GM19467 (cell line): Measurements from ENCODE around the gene GID8.

Experiments
- ATAC-seq: cut with Tn5 transposase; IDR thresholded peaks from one replicate; pipeline ENCODE4 v1.9.1; 2021; ENCODE audit warnings: mild to moderate bottlenecking, moderate library complexity; ENCODE audit not compliant: unreplicated experiment

The GID8 gene

DNA sequence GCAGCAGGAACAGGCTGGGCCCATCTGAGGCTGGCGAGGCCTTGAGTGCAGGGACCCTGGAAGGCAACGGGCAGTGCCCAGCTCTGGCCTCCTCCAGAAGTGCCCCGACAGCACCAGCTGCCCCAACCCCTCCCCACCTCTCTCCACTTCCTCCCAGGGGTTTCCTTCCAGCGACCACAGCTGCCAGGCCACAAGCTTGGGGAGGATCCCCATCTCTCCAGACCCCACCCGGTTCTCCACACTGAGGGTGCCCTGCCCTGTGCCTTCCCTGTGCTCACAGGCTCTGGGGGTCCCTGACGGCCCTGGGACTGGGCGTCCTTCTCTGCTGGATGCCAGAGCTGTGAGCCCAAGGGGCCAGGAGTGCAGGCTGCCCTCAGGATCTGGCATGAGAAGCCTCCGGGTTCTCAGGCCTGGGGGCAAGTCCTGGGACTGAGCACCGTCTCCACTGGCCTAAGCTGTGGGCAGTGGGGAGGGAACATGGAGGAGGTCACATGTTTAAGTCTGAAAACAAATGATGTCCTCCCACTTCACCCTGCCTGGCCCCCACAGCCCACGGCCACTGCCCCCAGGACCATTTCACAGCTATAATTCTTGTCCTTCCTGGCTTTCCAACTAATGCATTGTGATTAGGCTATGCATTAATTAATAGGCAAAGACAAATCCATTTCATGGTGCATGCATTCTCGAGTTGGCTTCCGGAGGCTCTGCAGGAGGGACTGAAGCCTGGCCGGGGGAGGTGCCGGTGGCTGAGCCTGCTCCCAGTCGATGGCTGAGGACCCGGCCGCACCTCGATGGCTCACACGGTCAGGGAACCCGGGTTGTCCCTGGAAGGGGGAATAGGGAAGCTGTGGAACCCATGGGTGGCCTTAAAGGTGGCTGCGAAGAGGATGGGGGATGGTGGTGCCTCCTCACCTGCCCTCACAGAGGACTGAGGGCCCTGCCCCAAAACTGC, 44.5 kb downstream of the GID8 start:
- no peak for ATAC-seq

DNA sequence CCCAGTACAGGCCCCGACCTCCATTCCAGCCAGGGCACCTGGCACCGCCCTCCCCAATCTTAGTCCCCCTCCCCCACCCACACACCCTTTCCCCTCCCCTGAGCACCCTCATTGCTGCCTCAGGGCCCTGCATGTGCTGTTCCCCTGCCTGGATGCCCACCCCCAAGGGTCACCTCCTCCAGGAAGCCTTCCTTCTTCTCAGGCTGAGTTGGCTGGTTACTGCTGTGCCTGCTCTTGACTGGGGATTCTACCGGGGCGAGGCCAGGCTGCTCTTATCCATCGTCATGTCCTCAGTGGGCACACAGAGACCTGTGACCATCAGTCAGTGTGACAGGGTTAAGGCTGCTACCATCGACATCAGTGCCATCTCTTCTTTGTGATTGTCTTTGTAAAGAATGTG, 45.3 kb downstream of the GID8 start:
- ATAC-seq = no peak

DNA sequence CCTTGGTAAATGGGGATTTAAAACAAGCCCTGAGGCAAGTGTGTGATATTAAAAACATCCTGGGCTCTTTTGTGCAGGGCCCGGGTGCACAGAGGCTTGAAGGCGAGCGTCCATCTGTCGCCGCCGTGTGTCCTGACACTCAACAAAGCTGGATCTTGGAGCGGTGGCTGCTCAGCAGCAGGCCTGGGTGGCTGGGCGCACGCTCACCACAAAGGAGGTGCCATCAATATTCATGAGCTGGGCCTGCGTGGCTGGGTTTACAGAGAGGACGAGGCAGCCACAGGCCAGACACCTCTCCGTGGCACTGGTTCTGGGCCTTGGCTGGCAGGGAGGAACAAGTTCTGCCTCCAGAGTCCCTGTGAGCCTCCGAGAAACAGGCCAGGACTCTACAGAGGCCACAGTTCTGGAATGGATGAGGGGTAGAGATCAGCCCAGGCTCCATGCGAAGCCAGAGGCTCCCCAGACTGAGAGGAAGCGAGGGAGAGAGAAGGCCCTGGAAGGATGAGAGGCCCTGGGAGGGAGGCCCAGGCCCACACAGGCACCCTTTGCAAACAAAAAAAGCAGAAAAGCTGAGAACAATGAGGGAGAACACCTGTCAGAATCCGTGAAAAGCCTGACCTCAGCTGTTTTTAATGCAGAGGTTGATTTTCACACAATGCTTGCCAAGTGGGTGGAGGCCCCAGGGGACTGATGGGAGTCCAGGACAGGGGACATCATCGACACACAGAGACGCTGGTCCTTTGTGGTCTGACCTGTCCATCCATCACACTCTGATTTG, 46.9 kb downstream of the GID8 start:
- ATAC-seq = no peak

DNA sequence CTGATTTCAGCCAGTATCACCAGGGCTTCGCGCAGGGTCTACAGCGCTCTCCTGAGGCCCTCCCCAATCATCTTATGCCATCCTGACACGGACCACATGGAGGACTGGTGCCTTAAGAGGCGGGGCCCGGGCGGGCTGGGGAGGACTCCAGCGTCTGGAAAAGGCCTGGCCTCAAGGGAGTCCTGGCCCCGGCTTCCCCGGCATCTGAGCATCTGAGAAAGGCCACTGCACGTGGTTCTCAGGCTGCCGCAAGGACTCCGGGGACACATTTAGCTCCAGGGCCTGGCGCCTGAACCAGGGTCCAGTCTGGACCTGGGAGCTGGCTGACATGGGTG, 47.5 kb downstream of the GID8 start:
- ATAC-seq = no peak

DNA sequence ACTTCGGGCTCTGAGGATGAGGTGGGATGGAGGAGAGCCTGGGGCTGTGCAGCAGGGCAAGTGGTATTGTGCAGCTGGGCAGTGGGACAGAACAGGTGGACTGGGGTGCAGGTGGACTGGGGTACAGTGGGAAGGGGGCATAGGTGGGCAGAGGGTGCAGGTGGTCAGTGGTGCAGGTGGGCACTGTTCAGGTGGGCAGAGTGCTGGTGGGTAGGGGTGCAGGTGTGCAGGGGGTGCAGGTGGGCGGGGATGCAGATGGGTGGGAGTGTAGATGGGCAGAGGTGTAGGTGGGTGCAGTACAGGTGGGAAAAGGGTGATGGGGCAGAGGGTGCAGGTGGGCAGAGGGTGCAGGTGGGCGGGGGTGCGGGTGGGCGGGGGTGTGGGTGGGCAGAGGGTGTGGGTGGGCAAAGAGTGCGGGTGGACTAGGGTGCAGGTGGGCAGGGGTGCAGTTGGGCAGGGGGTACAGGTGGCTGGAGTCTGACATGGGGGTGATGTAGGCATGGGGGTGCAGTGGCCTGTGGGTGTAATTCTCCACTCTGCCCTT, 48.4 kb downstream of the GID8 start:
- ATAC-seq = no peak

DNA sequence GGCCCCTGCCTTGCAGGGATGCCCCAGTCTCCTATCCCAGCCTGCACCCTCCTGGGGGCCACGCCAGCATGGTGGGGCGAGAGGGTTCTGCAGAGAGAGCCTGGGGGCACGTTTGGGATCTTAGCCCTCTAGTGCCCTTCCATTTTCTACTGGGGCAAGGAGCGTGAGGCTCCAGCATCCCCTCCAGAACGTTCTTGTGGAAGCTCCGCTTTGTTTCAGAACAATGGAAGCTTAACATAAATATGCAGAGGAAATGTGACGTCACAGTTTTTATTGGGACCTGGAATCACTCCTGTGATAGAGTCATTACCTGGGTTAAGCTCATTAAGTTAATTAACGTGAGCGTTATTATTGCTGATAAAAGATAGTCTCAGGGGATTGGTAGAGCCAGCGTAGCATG, 49.2 kb downstream of the GID8 start:
- no peak for ATAC-seq

DNA sequence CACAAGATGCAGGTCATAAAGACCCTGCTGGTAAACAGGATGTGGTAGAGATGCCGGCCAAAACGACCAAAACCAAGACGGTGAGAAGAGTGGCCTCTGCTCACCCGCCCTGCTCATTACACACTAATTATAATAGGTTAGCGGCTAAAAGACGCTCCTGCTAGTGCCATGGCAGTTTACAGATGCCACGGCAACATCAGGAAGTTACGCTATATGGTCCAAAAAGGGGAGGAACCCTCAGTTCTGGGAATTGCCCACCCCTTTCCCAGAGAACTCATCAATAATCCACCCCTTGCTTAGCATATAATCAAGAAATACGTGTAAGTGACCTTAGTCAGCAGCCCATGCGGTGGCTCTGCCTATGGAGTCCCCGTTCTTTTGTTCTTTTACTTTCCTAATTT, 51.3 kb downstream of the GID8 start:
- ATAC-seq = no peak

DNA sequence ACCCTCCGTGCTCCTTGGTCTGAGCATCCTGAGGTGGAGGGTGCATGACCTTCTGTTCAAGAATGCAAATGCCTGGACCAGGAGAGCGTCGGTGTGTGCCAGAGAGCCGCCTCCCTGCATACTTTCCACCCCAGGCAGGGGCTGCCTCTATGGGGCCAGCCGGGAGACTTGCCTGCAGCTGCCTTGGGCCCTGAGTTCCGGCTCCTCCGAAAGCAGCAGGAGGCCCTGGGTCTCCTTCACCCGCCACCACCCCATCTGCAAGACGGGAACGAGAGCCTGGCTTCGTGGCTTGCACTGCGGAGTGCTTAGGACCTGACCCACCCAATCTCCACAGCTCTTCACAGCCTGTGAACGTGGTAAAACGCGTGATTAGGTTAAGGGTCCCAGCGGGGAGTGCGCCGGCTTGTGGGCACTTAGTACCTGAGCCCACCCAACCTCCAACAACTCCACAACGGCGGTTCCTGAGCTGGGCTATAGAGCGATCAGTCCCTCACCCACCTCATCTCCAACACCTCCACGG, 52.4 kb downstream of the GID8 start:
- no peak for ATAC-seq

DNA sequence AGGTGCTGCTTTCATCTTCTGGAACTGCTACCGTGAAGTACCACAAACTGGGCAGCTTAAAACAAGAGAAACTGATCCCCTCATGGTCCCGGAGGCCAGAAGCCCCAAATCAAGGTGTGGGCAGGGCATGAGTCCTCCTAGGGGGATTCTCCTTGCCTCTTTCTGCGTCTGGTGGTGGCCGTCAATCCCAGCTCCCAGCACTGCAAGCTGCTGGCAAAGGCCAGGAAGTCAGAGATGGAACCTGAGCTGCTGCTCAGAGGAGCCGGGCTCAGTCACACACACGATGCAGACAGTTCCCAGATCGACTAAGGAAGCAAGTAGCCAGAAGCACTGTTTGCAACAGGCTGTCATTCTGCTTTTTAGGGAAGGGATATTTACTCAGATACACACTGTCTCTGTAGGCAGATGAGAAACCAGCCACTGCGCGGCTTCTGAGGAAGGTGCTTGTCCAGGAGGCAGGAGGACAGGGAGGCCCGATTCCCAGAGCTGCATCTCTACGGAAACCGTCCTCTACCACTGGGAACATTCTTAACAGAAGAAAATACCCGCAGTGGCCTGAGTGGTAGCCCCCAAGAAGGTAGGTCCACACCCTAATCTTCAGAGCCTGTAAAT, 53.4 kb downstream of the GID8 start:
- ATAC-seq = no peak

DNA sequence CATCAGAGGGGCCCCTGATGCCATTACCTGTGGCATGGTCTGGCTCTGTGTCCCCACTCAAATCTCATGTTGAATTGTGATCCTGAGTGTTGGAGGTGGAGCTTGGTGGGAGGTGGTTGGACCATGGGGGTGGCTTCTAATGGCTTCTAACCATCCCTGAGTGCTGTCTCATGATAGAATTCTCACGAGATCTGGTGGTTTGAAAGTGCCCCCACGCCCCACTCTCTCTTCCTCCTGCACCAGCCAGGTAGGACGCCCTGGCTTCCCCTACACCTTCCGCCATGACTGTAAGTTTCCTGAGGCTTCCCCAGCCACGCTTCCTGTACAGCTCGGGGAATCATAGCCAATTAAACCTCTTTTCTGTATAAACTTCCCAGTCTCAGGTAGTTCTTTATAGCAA, 53.9 kb downstream of the GID8 start:
- no peak for ATAC-seq

DNA sequence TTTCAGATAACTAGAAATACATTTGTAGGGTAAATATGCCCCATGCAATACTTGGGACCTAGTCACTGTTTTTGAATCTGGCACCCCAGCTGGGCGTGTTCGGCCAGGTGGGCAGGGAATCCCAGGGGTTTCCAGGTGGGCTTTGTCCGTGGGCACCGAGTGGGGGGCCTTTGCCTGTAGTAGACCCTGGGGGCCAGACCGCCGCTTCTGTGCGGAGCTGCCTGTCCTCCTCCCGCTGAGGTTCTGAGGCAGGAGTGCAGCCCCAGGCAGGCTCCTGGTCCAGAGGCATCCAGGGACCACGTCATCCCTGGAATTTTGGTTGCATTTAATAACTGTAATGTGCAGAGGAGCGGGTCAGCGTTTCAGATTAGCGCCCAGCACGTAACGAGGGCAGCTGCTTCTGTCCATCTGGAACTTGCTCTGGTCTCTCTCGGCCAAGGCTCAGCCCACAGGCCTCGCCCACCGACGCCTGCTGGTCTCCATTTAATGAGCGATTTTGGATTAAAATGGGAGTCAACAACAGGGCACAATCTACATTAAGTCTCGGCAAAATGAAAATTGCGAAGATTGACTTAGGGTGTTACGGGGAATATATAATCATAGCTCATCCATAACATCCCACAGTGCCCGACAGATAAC, 56.0 kb downstream of the GID8 start:
- ATAC-seq = no peak

DNA sequence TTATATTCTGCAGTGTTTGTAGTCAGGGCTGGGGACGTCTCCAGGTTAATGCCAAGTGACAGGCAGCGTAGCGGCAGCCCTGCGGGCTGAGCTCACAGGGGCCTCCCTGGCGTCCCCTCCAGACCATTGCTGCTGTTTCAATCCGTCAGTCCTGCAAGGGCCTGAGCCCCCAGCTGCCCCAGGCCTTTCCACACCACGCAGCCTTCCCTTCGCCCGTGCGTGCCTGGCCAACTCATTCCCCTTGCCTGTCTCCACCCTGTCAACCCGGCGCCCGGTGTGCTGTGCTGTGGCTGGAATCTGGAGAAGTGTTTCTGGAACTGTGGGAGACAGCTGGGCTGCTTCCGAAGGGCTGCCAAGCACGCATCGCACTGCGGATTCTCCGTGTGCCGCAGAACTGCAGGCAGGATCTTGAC, 56.9 kb downstream of the GID8 start:
- ATAC-seq = no peak

DNA sequence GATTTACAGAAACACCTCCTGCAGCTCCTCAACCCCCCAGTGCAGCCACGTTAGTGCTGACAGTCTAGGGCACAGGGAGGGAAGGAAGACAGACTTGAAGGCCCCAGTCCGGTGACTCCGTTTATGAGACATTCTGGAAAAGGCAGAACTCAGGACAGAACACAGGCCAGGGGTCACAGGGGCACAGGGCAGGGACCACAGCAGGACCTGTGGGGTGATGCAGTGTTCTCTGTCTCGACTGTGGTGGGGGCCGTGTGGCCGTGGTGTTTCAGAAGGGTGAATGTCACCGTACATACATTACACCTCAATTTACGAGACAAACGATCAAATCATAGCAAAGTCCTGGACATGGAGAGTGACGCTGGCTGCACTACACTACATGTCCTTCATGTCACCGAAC, 57.5 kb downstream of the GID8 start:
- ATAC-seq = no peak

DNA sequence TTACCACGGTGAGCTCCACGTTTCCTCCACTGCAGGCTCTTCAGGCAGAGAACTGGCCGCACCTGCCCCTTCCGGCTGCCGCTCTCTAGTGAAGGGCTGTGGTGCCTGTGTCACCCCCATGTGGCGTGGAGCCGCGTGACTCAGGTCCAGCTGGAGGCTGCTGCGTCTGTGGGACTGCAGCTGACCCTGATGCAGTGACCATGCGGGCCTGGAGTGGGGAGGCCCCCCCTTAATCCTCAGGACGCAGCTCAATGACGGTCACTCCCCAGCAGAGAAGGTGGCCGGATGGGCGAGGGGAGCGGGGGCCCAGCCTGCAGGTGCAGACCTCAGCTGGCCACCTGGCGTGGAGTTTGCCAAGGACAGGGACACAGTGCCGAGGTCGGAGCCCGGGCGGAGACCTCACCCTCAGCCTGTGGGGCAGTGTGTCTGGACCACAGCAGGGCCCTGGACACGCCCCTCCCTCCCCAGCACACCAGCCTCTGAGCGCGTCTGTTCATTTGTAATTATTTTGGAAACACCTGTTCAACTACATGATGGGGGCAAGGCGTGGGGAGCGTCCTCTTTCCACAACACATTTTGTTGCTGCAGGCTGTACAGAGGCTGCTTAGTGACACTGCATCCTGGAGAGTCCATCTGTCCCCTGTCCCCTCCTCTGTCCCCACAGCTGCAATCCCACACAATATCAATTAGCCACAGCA, 58.1 kb downstream of the GID8 start:
- ATAC-seq = no peak

DNA sequence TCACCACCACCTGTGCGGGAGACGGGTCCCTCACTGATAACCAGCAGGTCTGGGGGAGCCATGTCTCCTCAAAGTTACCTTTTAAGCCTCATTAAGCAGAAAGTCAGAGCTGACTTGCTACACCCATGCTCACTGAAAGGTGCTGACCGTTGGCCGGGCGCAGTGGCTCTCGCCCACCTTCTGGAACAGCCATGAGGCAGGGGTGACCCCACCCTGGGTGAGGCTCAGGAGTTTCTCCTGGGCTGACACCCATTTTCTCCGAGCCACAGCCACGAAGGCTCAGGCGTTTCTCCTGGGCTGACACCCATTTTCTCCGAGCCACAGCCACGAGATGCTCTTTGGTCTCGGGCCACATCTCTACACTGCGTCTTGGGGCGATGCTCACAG, 58.6 kb downstream of the GID8 start:
- ATAC-seq = no peak

DNA sequence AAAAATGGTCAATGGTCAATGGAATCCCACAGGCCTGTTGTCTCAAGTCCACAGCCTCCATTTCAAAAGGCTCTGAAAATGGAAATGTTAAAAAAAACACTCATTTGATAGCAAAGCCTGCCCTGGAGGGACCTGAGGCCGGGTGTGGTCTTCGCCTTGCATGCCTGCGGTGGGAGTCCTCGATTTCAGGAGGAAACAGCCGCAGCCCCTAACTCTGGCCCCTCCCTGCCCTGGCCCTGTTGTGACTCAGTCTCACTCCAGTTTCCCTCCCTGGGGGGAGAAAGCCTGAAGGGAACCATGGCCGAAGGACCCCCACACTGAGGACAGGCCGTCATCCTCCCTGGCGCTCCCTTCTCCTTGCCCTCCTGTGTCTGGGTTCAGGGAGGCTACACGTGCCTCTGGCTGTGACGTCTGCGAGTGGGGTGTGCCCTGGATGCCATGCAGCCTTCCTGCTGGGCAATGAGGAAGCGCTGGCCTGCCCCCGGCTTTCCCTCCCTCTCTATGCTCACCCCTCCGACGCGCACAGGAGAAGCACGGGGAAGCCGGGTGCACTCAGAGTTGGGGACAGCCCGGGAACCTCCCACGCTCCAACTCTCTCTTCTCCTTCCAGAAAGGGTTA, 59.6 kb downstream of the GID8 start:
- no peak for ATAC-seq
